ENCODE data around the gene XIRP2. TPM values are rescaled to one million over a fixed set of nuclear protein-coding genes. Genes with fewer than 3 reads are reported as not detected.

The XIRP2 gene
- total RNA-seq, 1 experiment from 2014 or later, result not detected

DNA sequence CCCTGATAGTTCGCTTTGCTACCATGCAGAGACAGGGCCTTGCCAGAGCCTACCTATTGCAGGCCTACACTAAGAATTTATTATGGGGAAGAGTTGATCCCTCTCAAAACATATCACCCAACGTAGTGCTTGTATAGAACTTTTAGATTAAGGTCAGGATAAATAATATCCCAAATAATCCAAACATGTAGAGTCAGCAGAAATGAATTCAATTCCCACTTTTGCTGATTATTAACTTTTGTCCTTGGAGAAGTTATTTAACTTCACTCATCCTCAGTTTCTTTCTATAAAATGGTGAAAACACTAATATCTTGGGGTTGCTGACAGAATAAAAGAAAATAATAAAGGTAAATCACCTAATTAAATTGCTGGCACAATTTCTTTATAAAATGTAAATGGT, 294.1 kb downstream of the XIRP2 start:
- ATAC-seq (no peak), DNase-seq (ENCODE audit: low read depth, low spot score) (no peak)
- intact Hi-C loops (cut with micrococcal nuclease), result no loop called here
- Histone ChIP-seq H3K9me2 (ENCODE audit: insufficient read depth) (no peaks in the 10 kb centered on the region), H2AFZ (ENCODE audit: low read depth, low read length, poor library complexity, severe bottlenecking) (no peak overlapping the region), H3K4me1 (ENCODE audit: control insufficient read depth in 1 of 2, insufficient read depth in 2 of 2, low read length in 2 of 2) (no peaks in the 10 kb centered on the region), H3K9me3 (ENCODE audit: control insufficient read depth in 1 of 2, insufficient read depth in 1 of 2, low read depth in 1 of 2, low read length in 2 of 2) (no peaks in the 10 kb centered on the region), H3K4me3 (replicated peaks in 1 of 2; ENCODE audit: low read depth in 1 of 2, low read length in 2 of 2) (no peak overlapping the region), H3K9ac (ENCODE audit: low read length) (no peak overlapping the region), H3K4me2 (ENCODE audit: low read length) (no peak overlapping the region), H3K79me2 (ENCODE audit: insufficient read depth, low read length) (no peaks in the 10 kb centered on the region), H4K20me1 (ENCODE audit: insufficient read depth) (no peaks in the 10 kb centered on the region), H3K27ac (ENCODE audit: low read depth, low read length) (no peak overlapping the region), H3K36me3 (ENCODE audit: control insufficient read depth in 1 of 2, insufficient read depth in 2 of 2, low read length in 2 of 2) (no peaks in the 10 kb centered on the region), H3K27me3 (ENCODE audit: insufficient read depth, low read length) (no peaks in the 10 kb centered on the region)
- TF ChIP-seq JUND (IDR thresholded peaks at IDR 0.05) (no peak), RAD21 (IDR thresholded peaks at IDR 0.05; ENCODE audit: low read depth) (no peak), POLR2AphosphoS5 (IDR thresholded peaks at IDR 0.05; ENCODE audit: low read depth, low read length) (no peak), ELF1 (IDR thresholded peaks at IDR 0.05; ENCODE audit: borderline replicate concordance, low read depth) (no peak), POLR2A (IDR thresholded peaks at IDR 0.05; ENCODE audit: borderline replicate concordance, extremely low read depth, insufficient read depth, insufficient read length) (no peak), SP1 (IDR thresholded peaks at IDR 0.05; ENCODE audit: low read depth) (no peak), TCF7L2 (IDR thresholded peaks at IDR 0.05; ENCODE audit: borderline replicate concordance, extremely low read depth, insufficient read depth, insufficient read length) (no peak), ZBTB33 (IDR thresholded peaks at IDR 0.05; ENCODE audit: extremely low read depth, insufficient replicate concordance, low read length) (no peak), FOSL1 (IDR thresholded peaks at IDR 0.05; ENCODE audit: low read depth) (no peak), ZNF274 (IDR thresholded peaks at IDR 0.05; ENCODE audit: low read depth, low read length) (no peak), EZH2 (IDR thresholded peaks at IDR 0.05) (no peak), CEBPB (IDR thresholded peaks at IDR 0.05; ENCODE audit: low read depth) (no peak), EZH2phosphoT487 (IDR thresholded peaks at IDR 0.05; ENCODE audit: borderline replicate concordance) (no peak), CBX3 (IDR thresholded peaks at IDR 0.05; ENCODE audit: low read depth) (no peak), YY1 (IDR thresholded peaks at IDR 0.05; ENCODE audit: extremely low read depth, insufficient replicate concordance, low read depth, low read length) (no peak), EGR1 (IDR thresholded peaks at IDR 0.05; ENCODE audit: low read depth) (no peak), ZFX (IDR thresholded peaks at IDR 0.05) (no peak), SRF (IDR thresholded peaks at IDR 0.05; ENCODE audit: low read depth) (no peak)
- TF ChIP-seq, protein P1, sequence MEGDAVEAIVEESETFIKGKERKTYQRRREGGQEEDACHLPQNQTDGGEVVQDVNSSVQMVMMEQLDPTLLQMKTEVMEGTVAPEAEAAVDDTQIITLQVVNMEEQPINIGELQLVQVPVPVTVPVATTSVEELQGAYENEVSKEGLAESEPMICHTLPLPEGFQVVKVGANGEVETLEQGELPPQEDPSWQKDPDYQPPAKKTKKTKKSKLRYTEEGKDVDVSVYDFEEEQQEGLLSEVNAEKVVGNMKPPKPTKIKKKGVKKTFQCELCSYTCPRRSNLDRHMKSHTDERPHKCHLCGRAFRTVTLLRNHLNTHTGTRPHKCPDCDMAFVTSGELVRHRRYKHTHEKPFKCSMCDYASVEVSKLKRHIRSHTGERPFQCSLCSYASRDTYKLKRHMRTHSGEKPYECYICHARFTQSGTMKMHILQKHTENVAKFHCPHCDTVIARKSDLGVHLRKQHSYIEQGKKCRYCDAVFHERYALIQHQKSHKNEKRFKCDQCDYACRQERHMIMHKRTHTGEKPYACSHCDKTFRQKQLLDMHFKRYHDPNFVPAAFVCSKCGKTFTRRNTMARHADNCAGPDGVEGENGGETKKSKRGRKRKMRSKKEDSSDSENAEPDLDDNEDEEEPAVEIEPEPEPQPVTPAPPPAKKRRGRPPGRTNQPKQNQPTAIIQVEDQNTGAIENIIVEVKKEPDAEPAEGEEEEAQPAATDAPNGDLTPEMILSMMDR (IDR thresholded peaks at IDR 0.05 in 2 of 3, conservative IDR thresholded peaks at IDR 0.05 in 1 of 3; ENCODE audit: borderline replicate concordance in 1 of 3, insufficient read depth in 1 of 3, low read depth in 2 of 3, low read length in 2 of 3), result no peak
- TF ChIP-seq, protein P2, sequence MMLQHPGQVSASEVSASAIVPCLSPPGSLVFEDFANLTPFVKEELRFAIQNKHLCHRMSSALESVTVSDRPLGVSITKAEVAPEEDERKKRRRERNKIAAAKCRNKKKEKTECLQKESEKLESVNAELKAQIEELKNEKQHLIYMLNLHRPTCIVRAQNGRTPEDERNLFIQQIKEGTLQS (IDR thresholded peaks at IDR 0.05), result no peak
- ChIA-PET POLR2A (no interaction called here), CTCF (no interaction called here), RAD21 (ENCODE audit: low non-redundant PET in 1 of 2, low total read pairs in 2 of 2, uncharacterized antibody in 2 of 2, unreplicated experiment in 2 of 2) (no interaction called here)
- no TSS peak for BruUV-seq (replicated peaks)
